Activated T-helper 1 cell treated with anti-CD3 and anti-CD28 coated beads, Interleukin-12 subunit alpha, Interleukin-12 subunit beta, Interleukin-2, Interleukin-4 antibody, amounts not matched to agents 30 ng/mL and 10 ng/mL and 1 ng/mL, durations not matched to agents 14 hours and 24 hours and 36 hours (primary cell): ENCODE measurements around the gene MAP4K3. TPM values are rescaled to one million over a fixed set of nuclear protein-coding genes. Genes with fewer than 3 reads are reported as not detected.

Experiments
- DNase-seq: peaks from one replicate; pipeline ENCODE4 v3.0.0; 2021; ENCODE audit warnings: low spot score
- H3K27ac Mint-ChIP-seq: one replicate; pipeline ENCODE4 v1.8.0; 2021; ENCODE audit warnings: mild to moderate bottlenecking, mixed read lengths
- H3K27me3 Mint-ChIP-seq: one replicate; pipeline ENCODE4 v1.8.0; 2022; ENCODE audit warnings: mild to moderate bottlenecking, moderate library complexity, mixed read lengths; ENCODE audit not compliant: insufficient read depth
- H3K36me3 Mint-ChIP-seq: one replicate; pipeline ENCODE4 v1.8.0; 2021; ENCODE audit warnings: low read depth, mixed read lengths
- H3K4me1 Mint-ChIP-seq: one replicate; pipeline ENCODE4 v1.8.0; 2021; ENCODE audit warnings: low read depth, mixed read lengths
- H3K4me3 Mint-ChIP-seq: one replicate; pipeline ENCODE4 v1.8.0; 2021; ENCODE audit warnings: mild to moderate bottlenecking, moderate library complexity, mixed read lengths
- H3K9me3 Mint-ChIP-seq: one replicate; pipeline ENCODE4 v1.8.0; 2021; ENCODE audit warnings: mixed read lengths
- intact Hi-C: fragments of 100-400 bp; cut with micrococcal nuclease; formaldehyde crosslinking; loops from one replicate; pipeline ENCODE4 v1.15.1; 2024
- total RNA-seq: library from RNA; stranded (reverse); gene quantifications from 2 replicates; pipeline ENCODE4 v1.2.3, GENCODE V29; 2022

Gene MAP4K3
- total RNA-seq, 1 donor from 2014 or later: 24.1 TPM

GRCh38 chr2:39289609-39290008, 147.5 kb downstream of the MAP4K3 start:
- intact Hi-C loops: no loop called here
- Mint-ChIP-seq H3K27me3 (no peaks in the 10 kb centered on the region), H3K9me3 (no peaks in the 10 kb centered on the region), H3K4me3 (no peak overlapping the region), H3K27ac (no peak overlapping the region), H3K4me1 (no peaks in the 10 kb centered on the region), H3K36me3 (peaks cover 7% of the 10 kb centered on the region)
- no peak for DNase-seq

GRCh38 chr2:39283561-39283960, 153.5 kb downstream of the MAP4K3 start:
- no peak for DNase-seq
- Mint-ChIP-seq H3K9me3 (no peaks in the 10 kb centered on the region), H3K36me3 (peaks cover 2% of the 10 kb centered on the region), H3K27ac (no peak overlapping the region), H3K4me3 (no peak overlapping the region), H3K27me3 (no peaks in the 10 kb centered on the region), H3K4me1 (no peaks in the 10 kb centered on the region)
- intact Hi-C loops: no loop called here

GRCh38 chr2:39281391-39281790, 155.7 kb downstream of the MAP4K3 start:
- Mint-ChIP-seq H3K36me3 (peaks cover 9% of the 10 kb centered on the region), H3K27ac (no peak overlapping the region), H3K9me3 (no peaks in the 10 kb centered on the region), H3K27me3 (no peaks in the 10 kb centered on the region), H3K4me1 (no peaks in the 10 kb centered on the region), H3K4me3 (no peak overlapping the region)
- DNase-seq: no peak
- intact Hi-C loops: no loop called here

GRCh38 chr2:39275016-39275415, 162.1 kb downstream of the MAP4K3 start:
- no peaks in the 10 kb centered on the region for H3K4me1 Mint-ChIP-seq
- H3K27ac Mint-ChIP-seq: no peak overlapping the region
- no peaks in the 10 kb centered on the region for H3K27me3 Mint-ChIP-seq
- no peaks in the 10 kb centered on the region for H3K9me3 Mint-ChIP-seq
- intact Hi-C loops: loop anchor here (10.0 kb wide), 1 partner anchor 870 kb away; no protein-coding TSS in a partner anchor
- H3K4me3 Mint-ChIP-seq: no peak overlapping the region
- no peak for DNase-seq
- peaks cover 11% of the 10 kb centered on the region for H3K36me3 Mint-ChIP-seq

- Mint-ChIP-seq H3K36me3 (peaks cover 8% of the 10 kb centered on the region), H3K27ac (no peak overlapping the region), H3K4me1 (peaks cover 18% of the 10 kb centered on the region), H3K9me3 (no peaks in the 10 kb centered on the region), H3K27me3 (no peaks in the 10 kb centered on the region), H3K4me3 (no peak overlapping the region)
- intact Hi-C loops: loop anchor here (10.0 kb wide), 1 partner anchor 865 kb away; no protein-coding TSS in a partner anchor
- DNase-seq: no peak
These were observed 167.1 kb downstream of the MAP4K3 start for GRCh38 chr2:39269941-39270340.

- Mint-ChIP-seq H3K27me3 (no peaks in the 10 kb centered on the region), H3K4me3 (no peak overlapping the region), H3K36me3 (peaks cover 14% of the 10 kb centered on the region), H3K27ac (no peak overlapping the region), H3K9me3 (no peaks in the 10 kb centered on the region), H3K4me1 (peaks cover 21% of the 10 kb centered on the region)
- no peak for DNase-seq
- intact Hi-C loops: no loop called here
These were observed 170.1 kb downstream of the MAP4K3 start for GRCh38 chr2:39266916-39267434.

- Mint-ChIP-seq H3K27me3 (no peaks in the 10 kb centered on the region), H3K27ac (peak overlapping the region; percentile 42), H3K9me3 (no peaks in the 10 kb centered on the region), H3K36me3 (peaks cover 14% of the 10 kb centered on the region), H3K4me1 (peaks cover 21% of the 10 kb centered on the region), H3K4me3 (no peak overlapping the region)
- intact Hi-C loops: no loop called here
- no peak for DNase-seq
These were observed 170.8 kb downstream of the MAP4K3 start for GRCh38 chr2:39266139-39266805.

GRCh38 chr2:39265315-39265714, 171.8 kb downstream of the MAP4K3 start:
- DNase-seq: no peak
- H3K4me3 Mint-ChIP-seq: no peak overlapping the region
- no peaks in the 10 kb centered on the region for H3K9me3 Mint-ChIP-seq
- intact Hi-C loops: no loop called here
- H3K27ac Mint-ChIP-seq: no peak overlapping the region
- H3K36me3 Mint-ChIP-seq: peaks cover 14% of the 10 kb centered on the region
- peaks cover 21% of the 10 kb centered on the region for H3K4me1 Mint-ChIP-seq
- H3K27me3 Mint-ChIP-seq: no peaks in the 10 kb centered on the region

GRCh38 chr2:39264733-39265132, 172.4 kb downstream of the MAP4K3 start:
- Mint-ChIP-seq H3K4me3 (no peak overlapping the region), H3K27ac (no peak overlapping the region), H3K4me1 (peaks cover 21% of the 10 kb centered on the region), H3K27me3 (no peaks in the 10 kb centered on the region), H3K9me3 (no peaks in the 10 kb centered on the region), H3K36me3 (peaks cover 14% of the 10 kb centered on the region)
- intact Hi-C loops: no loop called here
- DNase-seq: no peak

- Mint-ChIP-seq H3K27me3 (no peaks in the 10 kb centered on the region), H3K9me3 (no peaks in the 10 kb centered on the region), H3K4me1 (peaks cover 5% of the 10 kb centered on the region), H3K36me3 (peaks cover 10% of the 10 kb centered on the region), H3K4me3 (no peak overlapping the region), H3K27ac (no peak overlapping the region)
- no peak for DNase-seq
- intact Hi-C loops: no loop called here
These were observed 177.0 kb downstream of the MAP4K3 start for GRCh38 chr2:39260087-39260486.

GRCh38 chr2:39256040-39256439, 181.0 kb downstream of the MAP4K3 start:
- peaks cover 3% of the 10 kb centered on the region for H3K9me3 Mint-ChIP-seq
- no peaks in the 10 kb centered on the region for H3K27me3 Mint-ChIP-seq
- H3K36me3 Mint-ChIP-seq: peaks cover 14% of the 10 kb centered on the region
- H3K4me3 Mint-ChIP-seq: no peak overlapping the region
- no peak overlapping the region for H3K27ac Mint-ChIP-seq
- intact Hi-C loops: loop anchor here (10.0 kb wide), 1 partner anchor 479 kb away; no protein-coding TSS in a partner anchor
- no peaks in the 10 kb centered on the region for H3K4me1 Mint-ChIP-seq
- DNase-seq: no peak

- Mint-ChIP-seq H3K9me3 (peaks cover 3% of the 10 kb centered on the region), H3K4me3 (no peak overlapping the region), H3K27me3 (no peaks in the 10 kb centered on the region), H3K36me3 (peaks cover 19% of the 10 kb centered on the region), H3K27ac (no peak overlapping the region), H3K4me1 (no peaks in the 10 kb centered on the region)
- no peak for DNase-seq
- intact Hi-C loops: loop anchor here (10.0 kb wide), 1 partner anchor 482 kb away; no protein-coding TSS in a partner anchor
These were observed 184.1 kb downstream of the MAP4K3 start for GRCh38 chr2:39252888-39253518.

- Mint-ChIP-seq H3K9me3 (peaks cover 3% of the 10 kb centered on the region), H3K4me1 (peaks cover 13% of the 10 kb centered on the region), H3K36me3 (peaks cover 16% of the 10 kb centered on the region), H3K4me3 (no peak overlapping the region), H3K27ac (no peak overlapping the region), H3K27me3 (no peaks in the 10 kb centered on the region)
- intact Hi-C loops: loop anchor here (5.0 kb wide), 1 partner anchor 300 kb away; no protein-coding TSS in a partner anchor
- no peak for DNase-seq
These were observed 189.5 kb downstream of the MAP4K3 start for GRCh38 chr2:39247512-39248043.
